Measurements from ENCODE around the gene NFIX. TPM values are rescaled to one million over a fixed set of nuclear protein-coding genes. Genes with fewer than 3 reads are reported as not detected.
A peak's percentile ranks its signal among the peaks of the same experiment; 100 is the strongest.

The NFIX gene
- total RNA-seq, 1 experiment from 2014 or later: 144 TPM

- POLR2A ChIA-PET: no interaction called here
- H3K27ac ChIP-seq (ENCODE audit: low read length): peak overlapping the region; percentile 99
- peaks cover 75% of the 10 kb centered on the region for H3K4me1 ChIP-seq (ENCODE audit: control insufficient read depth, insufficient read depth, low read length)
- intact Hi-C loops (cut with micrococcal nuclease; ENCODE audit: unreplicated experiment): no loop called here
- no peak for TF ChIP-seq POLR2AphosphoS5 (IDR thresholded peaks at IDR 0.05; ENCODE audit: low read depth, low read length)
- TF ChIP-seq, protein P1, sequence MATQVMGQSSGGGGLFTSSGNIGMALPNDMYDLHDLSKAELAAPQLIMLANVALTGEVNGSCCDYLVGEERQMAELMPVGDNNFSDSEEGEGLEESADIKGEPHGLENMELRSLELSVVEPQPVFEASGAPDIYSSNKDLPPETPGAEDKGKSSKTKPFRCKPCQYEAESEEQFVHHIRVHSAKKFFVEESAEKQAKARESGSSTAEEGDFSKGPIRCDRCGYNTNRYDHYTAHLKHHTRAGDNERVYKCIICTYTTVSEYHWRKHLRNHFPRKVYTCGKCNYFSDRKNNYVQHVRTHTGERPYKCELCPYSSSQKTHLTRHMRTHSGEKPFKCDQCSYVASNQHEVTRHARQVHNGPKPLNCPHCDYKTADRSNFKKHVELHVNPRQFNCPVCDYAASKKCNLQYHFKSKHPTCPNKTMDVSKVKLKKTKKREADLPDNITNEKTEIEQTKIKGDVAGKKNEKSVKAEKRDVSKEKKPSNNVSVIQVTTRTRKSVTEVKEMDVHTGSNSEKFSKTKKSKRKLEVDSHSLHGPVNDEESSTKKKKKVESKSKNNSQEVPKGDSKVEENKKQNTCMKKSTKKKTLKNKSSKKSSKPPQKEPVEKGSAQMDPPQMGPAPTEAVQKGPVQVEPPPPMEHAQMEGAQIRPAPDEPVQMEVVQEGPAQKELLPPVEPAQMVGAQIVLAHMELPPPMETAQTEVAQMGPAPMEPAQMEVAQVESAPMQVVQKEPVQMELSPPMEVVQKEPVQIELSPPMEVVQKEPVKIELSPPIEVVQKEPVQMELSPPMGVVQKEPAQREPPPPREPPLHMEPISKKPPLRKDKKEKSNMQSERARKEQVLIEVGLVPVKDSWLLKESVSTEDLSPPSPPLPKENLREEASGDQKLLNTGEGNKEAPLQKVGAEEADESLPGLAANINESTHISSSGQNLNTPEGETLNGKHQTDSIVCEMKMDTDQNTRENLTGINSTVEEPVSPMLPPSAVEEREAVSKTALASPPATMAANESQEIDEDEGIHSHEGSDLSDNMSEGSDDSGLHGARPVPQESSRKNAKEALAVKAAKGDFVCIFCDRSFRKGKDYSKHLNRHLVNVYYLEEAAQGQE (IDR thresholded peaks at IDR 0.05; ENCODE audit: insufficient read depth in 1 of 2, low read depth in 2 of 2, low read length in 1 of 2): no peak
- TF ChIP-seq, protein P2, sequence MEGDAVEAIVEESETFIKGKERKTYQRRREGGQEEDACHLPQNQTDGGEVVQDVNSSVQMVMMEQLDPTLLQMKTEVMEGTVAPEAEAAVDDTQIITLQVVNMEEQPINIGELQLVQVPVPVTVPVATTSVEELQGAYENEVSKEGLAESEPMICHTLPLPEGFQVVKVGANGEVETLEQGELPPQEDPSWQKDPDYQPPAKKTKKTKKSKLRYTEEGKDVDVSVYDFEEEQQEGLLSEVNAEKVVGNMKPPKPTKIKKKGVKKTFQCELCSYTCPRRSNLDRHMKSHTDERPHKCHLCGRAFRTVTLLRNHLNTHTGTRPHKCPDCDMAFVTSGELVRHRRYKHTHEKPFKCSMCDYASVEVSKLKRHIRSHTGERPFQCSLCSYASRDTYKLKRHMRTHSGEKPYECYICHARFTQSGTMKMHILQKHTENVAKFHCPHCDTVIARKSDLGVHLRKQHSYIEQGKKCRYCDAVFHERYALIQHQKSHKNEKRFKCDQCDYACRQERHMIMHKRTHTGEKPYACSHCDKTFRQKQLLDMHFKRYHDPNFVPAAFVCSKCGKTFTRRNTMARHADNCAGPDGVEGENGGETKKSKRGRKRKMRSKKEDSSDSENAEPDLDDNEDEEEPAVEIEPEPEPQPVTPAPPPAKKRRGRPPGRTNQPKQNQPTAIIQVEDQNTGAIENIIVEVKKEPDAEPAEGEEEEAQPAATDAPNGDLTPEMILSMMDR (IDR thresholded peaks at IDR 0.05): no peak
- TF ChIP-seq SIN3A (IDR thresholded peaks at IDR 0.05; ENCODE audit: borderline replicate concordance, insufficient read depth, low read depth, low read length): no peak
- TF ChIP-seq TCF7L2 (IDR thresholded peaks at IDR 0.05; ENCODE audit: low read depth, low read length): no peak
- CTCF ChIA-PET: no interaction called here
- no peak for ATAC-seq
- no peak for DNase-seq (ENCODE audit: low read depth, low spot score)
- H3K9me3 ChIP-seq (ENCODE audit: control insufficient read depth, insufficient read depth, low read depth, low read length): no peaks in the 10 kb centered on the region
- in situ Hi-C loops (cut with HindIII; ENCODE audit: low pct_unique_long_range_greater_than_20kb, low sequenced_read_pairs): no loop called here
- no TSS peak for BruUV-seq (replicated peaks)
- no peaks in the 10 kb centered on the region for H3K27me3 ChIP-seq (ENCODE audit: control insufficient read depth, insufficient read depth, low read length)
- H3K36me3 ChIP-seq (ENCODE audit: control insufficient read depth, insufficient read depth, low read length): no peaks in the 10 kb centered on the region
- no peak overlapping the region for H3K4me3 ChIP-seq (ENCODE audit: low read depth in 2 of 2, low read length in 2 of 2)
Observed at GRCh38 chr19:13007292-13008045, 12.2 kb downstream of the NFIX start.

GRCh38 chr19:13008926-13009787 lies 13.9 kb downstream of the NFIX start:
- ChIA-PET POLR2A (interaction anchor here (0.5 kb wide), 1 partner anchor 60 kb away, joined by 3 read pairs; no protein-coding TSS in a partner anchor), CTCF (no interaction called here)
- H3K27me3 ChIP-seq (ENCODE audit: control insufficient read depth, insufficient read depth, low read length): no peaks in the 10 kb centered on the region
- H3K27ac ChIP-seq (ENCODE audit: low read length): peak overlapping the region; percentile 99
- no TSS peak for BruUV-seq (replicated peaks)
- intact Hi-C loops (cut with micrococcal nuclease; ENCODE audit: unreplicated experiment) (no loop called here), in situ Hi-C loops (cut with HindIII; ENCODE audit: low pct_unique_long_range_greater_than_20kb, low sequenced_read_pairs) (no loop called here)
- DNase-seq (ENCODE audit: low read depth, low spot score) (no peak), ATAC-seq (peak; percentile 35)
- no peak overlapping the region for H3K4me3 ChIP-seq (ENCODE audit: low read depth in 2 of 2, low read length in 2 of 2)
- no peaks in the 10 kb centered on the region for H3K9me3 ChIP-seq (ENCODE audit: control insufficient read depth, insufficient read depth, low read depth, low read length)
- peaks cover 83% of the 10 kb centered on the region for H3K4me1 ChIP-seq (ENCODE audit: control insufficient read depth, insufficient read depth, low read length)
- no peak for TF ChIP-seq TCF7L2 (IDR thresholded peaks at IDR 0.05; ENCODE audit: low read depth, low read length)
- no peak for TF ChIP-seq SIN3A (IDR thresholded peaks at IDR 0.05; ENCODE audit: borderline replicate concordance, insufficient read depth, low read depth, low read length)
- TF ChIP-seq, protein P2 (IDR thresholded peaks at IDR 0.05): no peak
- TF ChIP-seq, protein P1 (IDR thresholded peaks at IDR 0.05; ENCODE audit: insufficient read depth in 1 of 2, low read depth in 2 of 2, low read length in 1 of 2): no peak
- TF ChIP-seq POLR2AphosphoS5 (IDR thresholded peaks at IDR 0.05; ENCODE audit: low read depth, low read length): no peak
- no peaks in the 10 kb centered on the region for H3K36me3 ChIP-seq (ENCODE audit: control insufficient read depth, insufficient read depth, low read length)

Measured in Panc1 (cell line).